GM18508 (cell line): ENCODE measurements around the gene LCT.
A peak's percentile ranks its signal among the peaks of the same experiment; 100 is the strongest.
"Not testable (repeated sequence)": the region's sequence is repeated elsewhere in the genome, so short reads cannot be mapped to it uniquely, and the experiment has no call there.

Experiments
- ATAC-seq: cut with Tn5 transposase; IDR thresholded peaks from one replicate; pipeline ENCODE4 v1.9.1; 2021; ENCODE audit warnings: moderate number of reproducible peaks; ENCODE audit not compliant: insufficient read depth, unreplicated experiment

LCT gene

GRCh38 chr2:135799738-135800137 is 37.2 kb downstream of the LCT start:
- ATAC-seq: no peak

GRCh38 chr2:135798762-135799161 is 38.2 kb downstream of the LCT start:
- ATAC-seq: no peak

GRCh38 chr2:135798275-135798705 is 38.7 kb downstream of the LCT start:
- no peak for ATAC-seq

GRCh38 chr2:135797497-135798274 is 39.3 kb downstream of the LCT start:
- ATAC-seq: no peak

- no peak for ATAC-seq
These were observed 40.4 kb downstream of the LCT start for GRCh38 chr2:135796606-135797005.

- ATAC-seq: not testable (repeated sequence)
These were observed 41.3 kb downstream of the LCT start for GRCh38 chr2:135795641-135796040.

- peak; percentile 38 for ATAC-seq
These were observed 44.4 kb downstream of the LCT start for GRCh38 chr2:135792401-135793150.

GRCh38 chr2:135791418-135792190 is 45.4 kb downstream of the LCT start:
- no peak for ATAC-seq

- no peak for ATAC-seq
These were observed 46.6 kb downstream of the LCT start for GRCh38 chr2:135790423-135790822.

GRCh38 chr2:135786823-135787222 is 50.2 kb downstream of the LCT start:
- ATAC-seq: no peak

- ATAC-seq: no peak
These were observed 52.0 kb downstream of the LCT start for GRCh38 chr2:135785032-135785431.

- no peak for ATAC-seq
These were observed 53.5 kb downstream of the LCT start for GRCh38 chr2:135783439-135783838.

GRCh38 chr2:135782231-135782630 is 54.8 kb downstream of the LCT start:
- ATAC-seq: no peak

GRCh38 chr2:135776367-135776766 is 60.6 kb downstream of the LCT start:
- no peak for ATAC-seq

GRCh38 chr2:135775420-135775819 is 61.6 kb downstream of the LCT start:
- no peak for ATAC-seq

- ATAC-seq: no peak
These were observed 63.1 kb downstream of the LCT start for GRCh38 chr2:135773917-135774316.

- ATAC-seq: no peak
These were observed 63.7 kb downstream of the LCT start for GRCh38 chr2:135773319-135773718.

- no peak for ATAC-seq
These were observed 68.1 kb downstream of the LCT start for GRCh38 chr2:135768863-135769262.

- no peak for ATAC-seq
These were observed 74.5 kb downstream of the LCT start for GRCh38 chr2:135762530-135762929.

- no peak for ATAC-seq
These were observed 75.0 kb downstream of the LCT start for GRCh38 chr2:135762022-135762421.

- ATAC-seq: no peak
These were observed 80.3 kb downstream of the LCT start for GRCh38 chr2:135756692-135757091.
